GM21367 (cell line): Measurements from ENCODE around the gene GSDME.
A peak's percentile ranks its signal among the peaks of the same experiment; 100 is the strongest.
"Not testable (repeated sequence)": the region's sequence is repeated elsewhere in the genome, so short reads cannot be mapped to it uniquely, and the experiment has no call there.

Source experiments
- ATAC-seq: cut with Tn5 transposase; IDR thresholded peaks from one replicate; pipeline ENCODE4 v1.9.1; 2021; ENCODE audit not compliant: unreplicated experiment

The GSDME gene

GRCh38 chr7:24757353-24758275 is at the start of gene GSDME:
Gene GSDME, minus strand, starts transcription at chr7:24757464. Its CDS starts 7,690 bp downstream, at chr7:24749774.
- ATAC-seq: peak; percentile 43

- ATAC-seq: no peak
These were observed 45.0 kb upstream of the GSDME start for GRCh38 chr7:24802300-24802699.

GRCh38 chr7:24801883-24802282 is 44.6 kb upstream of the GSDME start:
- ATAC-seq: no peak

DNA sequence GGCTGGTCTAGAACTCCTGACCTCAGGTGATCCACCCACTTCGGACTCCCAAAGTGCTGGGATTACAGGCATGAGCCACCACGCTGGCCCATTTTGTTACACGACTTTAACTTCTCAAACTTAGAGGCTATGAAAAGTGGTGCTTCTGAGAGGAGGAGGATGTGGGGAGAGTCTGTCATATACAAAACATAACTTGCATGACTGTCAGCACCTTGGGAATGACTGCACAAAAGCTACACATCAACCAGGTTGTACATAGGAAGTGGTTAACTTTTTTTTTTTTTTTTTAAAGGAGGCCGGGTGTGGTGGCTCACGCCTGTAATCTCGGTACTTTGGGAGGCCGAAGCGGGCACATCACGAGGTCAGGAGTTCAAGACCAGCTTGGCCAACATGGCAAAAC is 43.4 kb upstream of the GSDME start:
- ATAC-seq: no peak

GRCh38 chr7:24800073-24800472 is 42.8 kb upstream of the GSDME start:
- no peak for ATAC-seq

DNA sequence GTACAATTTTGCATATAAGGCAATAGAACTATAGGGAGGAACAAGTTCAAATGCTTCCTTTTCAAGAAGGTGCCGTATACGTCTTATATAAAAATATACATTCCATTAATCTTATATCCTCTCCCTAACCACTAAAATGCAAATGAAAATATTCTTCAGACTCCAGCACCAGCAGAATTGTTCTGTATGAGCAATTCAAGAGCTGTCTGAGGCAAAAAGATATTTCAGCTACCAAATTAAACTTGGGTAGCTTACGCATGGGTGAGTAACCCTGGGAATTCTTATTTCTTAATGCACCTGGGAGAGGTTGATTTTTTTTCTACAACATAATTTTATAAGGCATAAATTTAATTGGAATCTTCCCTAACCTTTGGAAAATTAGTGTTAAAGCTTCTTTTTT is 42.2 kb upstream of the GSDME start:
- no peak for ATAC-seq

GRCh38 chr7:24798261-24798660 is 41.0 kb upstream of the GSDME start:
- no peak for ATAC-seq

- ATAC-seq: no peak
These were observed 40.0 kb upstream of the GSDME start for GRCh38 chr7:24797270-24797669.

DNA sequence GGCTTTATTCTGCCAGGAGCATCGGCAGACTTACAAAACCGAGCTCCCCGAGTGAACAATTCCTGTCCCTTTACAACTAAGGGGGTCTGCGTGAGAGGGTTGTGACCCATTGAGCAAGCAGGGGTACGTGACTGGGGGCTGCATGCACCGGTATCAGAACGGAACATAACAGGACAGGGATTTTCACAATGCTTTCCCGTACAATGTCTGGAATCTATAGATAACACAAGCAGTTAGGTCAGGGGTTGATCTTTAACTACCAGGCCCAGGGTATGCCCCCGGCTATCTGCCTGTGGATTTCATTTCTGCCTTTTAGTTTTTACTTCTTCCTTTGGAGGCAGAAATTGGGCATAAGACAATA is 38.1 kb upstream of the GSDME start:
- no peak for ATAC-seq

- not testable (repeated sequence) for ATAC-seq
These were observed 37.6 kb upstream of the GSDME start for GRCh38 chr7:24794751-24795406.

DNA sequence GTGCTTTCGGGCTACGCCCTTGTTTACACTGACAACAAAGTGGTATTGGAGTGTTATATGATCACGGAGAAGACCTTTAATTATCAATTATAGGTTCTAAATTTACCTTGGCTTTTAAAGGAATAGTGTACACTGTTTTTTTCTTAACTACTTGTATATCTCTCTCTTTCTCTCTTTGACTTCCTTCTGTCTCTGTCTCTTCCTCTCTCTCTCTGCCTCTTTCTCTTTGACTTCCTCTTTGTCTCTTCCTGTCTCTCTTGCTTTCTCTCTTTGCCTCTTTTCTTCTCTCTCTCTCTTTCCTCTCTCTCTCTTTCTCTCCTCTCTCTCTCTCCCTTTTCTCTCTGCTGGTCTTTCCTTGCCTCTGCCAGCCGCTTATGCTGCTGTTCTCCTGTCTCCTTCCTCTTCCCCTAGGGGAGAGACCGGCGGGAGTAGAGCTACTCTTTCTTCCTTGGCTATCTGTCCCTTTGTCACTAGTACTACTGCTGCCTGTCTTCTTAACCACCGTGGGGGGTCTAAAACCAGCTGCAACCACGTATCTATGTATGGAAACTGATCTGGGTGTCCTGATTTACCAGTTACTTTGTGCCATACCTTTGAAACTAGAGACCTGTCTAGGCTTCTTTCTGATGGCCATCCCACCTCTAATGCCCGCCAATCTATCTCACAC is 36.9 kb upstream of the GSDME start:
- ATAC-seq: no peak

- no peak for ATAC-seq
These were observed 31.8 kb upstream of the GSDME start for GRCh38 chr7:24788961-24789576.

GRCh38 chr7:24788075-24788474 is 30.8 kb upstream of the GSDME start:
- no peak for ATAC-seq

GRCh38 chr7:24786941-24787340 is 29.7 kb upstream of the GSDME start:
- no peak for ATAC-seq

DNA sequence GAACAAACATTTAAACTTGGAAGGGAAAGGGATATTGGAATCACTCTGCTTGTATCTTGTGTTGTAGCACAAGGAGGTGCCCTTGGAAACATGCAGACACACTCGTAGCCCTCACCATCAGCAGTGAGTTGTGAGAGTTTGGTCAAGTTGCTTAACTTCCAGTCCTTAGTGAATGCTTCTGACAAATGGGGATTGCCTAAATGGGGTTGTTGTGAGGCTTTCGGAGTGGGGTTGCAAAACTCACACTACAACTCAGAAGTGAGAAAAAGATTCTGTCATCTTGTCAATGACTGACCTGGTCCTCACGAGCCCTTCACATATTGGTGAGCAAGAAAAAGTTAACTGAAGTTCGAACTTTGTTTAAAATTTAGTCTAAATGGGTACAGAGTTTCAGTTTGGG is 29.0 kb upstream of the GSDME start:
- no peak for ATAC-seq

DNA sequence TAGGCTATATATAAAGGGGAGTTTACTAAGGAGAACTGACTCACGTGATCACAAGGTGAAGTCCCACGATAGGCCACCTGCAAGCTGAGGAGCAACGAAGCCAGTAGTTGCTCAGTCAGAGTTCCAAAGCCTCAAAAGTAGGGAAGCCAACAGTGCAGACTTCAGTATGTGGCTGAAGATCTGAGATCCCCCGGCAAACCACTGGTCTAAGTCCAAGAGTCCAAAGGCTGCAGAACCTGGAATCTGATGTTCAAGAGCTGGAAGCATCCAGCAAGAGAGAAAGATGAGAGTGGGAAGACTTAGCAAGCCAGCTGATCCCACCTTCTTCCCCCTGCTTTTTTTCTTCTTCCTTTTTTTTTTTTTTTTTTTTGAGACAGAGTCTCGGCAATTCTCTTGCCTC is 27.0 kb upstream of the GSDME start:
- no peak for ATAC-seq

DNA sequence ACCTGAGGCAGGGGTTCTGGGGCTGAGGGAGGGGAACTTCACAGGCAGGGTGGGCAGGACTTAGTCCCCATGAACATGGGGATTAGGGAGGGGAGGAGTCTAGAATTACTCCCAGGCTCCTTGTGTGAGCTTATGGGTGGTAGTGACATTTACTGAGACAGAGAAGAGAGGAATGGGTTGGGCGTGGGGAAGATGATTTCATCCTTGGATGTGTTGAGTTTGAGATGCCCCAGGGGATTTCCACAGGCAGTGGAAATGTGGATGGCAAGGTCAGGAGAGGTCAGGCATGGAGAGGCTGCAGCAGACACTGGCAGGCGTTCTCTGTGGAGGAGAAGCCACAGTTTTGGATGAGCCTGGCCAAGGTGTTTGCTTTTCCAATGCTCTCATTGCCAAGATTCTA is 26.4 kb upstream of the GSDME start:
- no peak for ATAC-seq

DNA sequence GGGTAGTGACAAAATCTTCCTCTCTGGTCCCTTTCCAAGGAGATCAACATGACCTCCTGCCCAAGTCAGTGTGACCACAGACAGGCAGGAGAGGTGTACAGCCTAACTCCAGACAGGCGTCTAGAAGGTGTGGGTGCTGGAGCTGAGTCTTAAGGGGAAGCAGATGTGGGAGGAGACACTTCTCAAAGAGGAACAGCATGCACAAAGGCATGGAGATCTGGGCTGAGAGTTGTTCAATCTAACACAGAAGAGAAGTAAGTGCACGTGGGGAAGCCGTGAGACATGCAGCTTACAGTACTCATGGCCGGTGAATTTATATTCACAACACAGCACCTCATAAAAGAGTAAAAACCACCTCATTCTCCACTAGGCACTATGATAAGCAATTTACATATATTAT is 23.8 kb upstream of the GSDME start:
- no peak for ATAC-seq

- no peak for ATAC-seq
These were observed 22.0 kb upstream of the GSDME start for GRCh38 chr7:24779283-24779655.

- no peak for ATAC-seq
These were observed 21.4 kb upstream of the GSDME start for GRCh38 chr7:24778543-24779282.

GRCh38 chr7:24777806-24778205 is 20.5 kb upstream of the GSDME start:
- no peak for ATAC-seq
